Stimulated activated CD8-positive, alpha-beta memory T cell treated with anti-CD3 and anti-CD28 coated beads, Interleukin-4, amount 100 ng/mL, for 24 hours (primary cell): ENCODE data around the gene MUC6.

Experiments used
- DNase-seq: peaks from one replicate; pipeline ENCODE4 v3.0.0-alpha.2; 2020; ENCODE audit warnings: low read depth

MUC6 gene

DNA sequence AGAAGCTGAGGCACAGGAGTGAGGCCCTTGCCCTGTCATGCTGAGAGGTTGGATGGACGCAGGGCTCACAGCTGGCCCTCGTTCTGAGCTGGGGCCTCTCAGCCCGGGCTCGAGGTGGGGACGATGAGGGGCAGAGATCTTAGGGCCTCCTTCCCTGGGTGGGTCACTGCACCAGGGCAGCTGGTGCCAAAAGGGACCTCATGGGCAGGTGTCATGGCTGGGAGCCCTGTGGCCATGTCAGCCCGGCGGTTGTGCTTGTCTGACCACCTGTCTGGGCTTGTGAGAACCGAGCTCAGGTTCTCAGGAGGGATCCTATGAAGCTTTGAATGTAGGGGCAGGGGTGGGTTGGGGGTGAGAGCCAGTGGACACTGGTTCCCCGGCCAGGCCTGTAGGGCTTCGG lies 1.8 kb upstream of the MUC6 start:
- no peak for DNase-seq

DNA sequence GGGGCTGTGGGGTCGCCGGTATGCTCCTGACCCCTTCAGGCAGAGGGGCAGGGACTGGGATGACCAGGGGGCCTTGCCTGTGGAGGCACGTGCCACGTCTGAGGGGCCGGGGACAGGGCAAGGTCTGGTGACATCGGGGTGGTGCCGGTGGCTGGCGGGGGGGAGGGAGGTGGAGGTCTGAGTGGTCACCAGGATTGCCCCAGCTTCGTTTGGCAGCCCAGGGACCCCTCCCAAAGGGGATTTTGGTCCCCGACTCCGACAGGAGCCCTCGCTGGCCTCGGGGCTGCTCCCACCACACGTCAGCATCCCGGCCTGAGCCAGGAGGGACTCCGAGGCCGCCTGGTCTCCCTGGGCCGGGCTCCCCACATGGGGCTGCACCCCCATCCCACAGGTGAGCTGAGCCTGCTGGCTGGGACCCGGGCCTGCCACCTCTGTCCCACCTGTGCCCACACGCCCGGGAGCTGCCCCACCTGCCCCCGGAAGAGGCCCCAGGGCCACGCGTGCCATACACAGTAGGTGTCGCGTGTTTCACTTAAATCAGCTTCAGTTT lies 1.1 kb upstream of the MUC6 start:
- no peak for DNase-seq

GRCh38 chr11:1036931-1037330 lies 413 bp upstream of the MUC6 start:
- no peak for DNase-seq

- DNase-seq: no peak
These were observed 788 bp downstream of the MUC6 start for GRCh38 chr11:1035577-1036283.

GRCh38 chr11:1034456-1035295 lies 1.8 kb downstream of the MUC6 start:
- no peak for DNase-seq

- no peak for DNase-seq
These were observed 2.5 kb downstream of the MUC6 start for GRCh38 chr11:1034001-1034400.

- DNase-seq: no peak
These were observed 3.3 kb downstream of the MUC6 start for GRCh38 chr11:1033016-1033798.

- DNase-seq: no peak
These were observed 4.1 kb downstream of the MUC6 start for GRCh38 chr11:1032310-1032891.

GRCh38 chr11:1031121-1031899 lies 5.2 kb downstream of the MUC6 start:
- no peak for DNase-seq

DNA sequence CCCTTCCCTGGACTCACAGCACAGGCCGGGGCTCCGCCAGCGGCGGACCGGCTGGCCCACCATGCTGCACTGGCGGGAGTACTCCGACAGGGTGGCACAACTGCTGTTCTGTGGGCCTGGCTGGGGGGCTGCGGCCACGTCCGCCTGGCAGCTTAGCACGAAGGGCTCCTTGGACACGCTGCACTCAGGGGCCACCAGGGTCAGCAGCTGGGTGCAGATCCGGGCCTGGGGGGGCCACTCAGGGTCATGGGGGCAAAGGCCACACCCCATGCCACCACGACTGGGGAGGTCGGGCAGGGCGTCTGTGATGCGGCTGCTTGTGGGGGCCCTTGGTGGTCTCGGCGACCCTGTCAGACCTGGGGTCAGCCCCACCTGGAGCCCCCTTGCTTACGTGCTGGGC lies 6.0 kb downstream of the MUC6 start:
- DNase-seq: no peak

- no peak for DNase-seq
These were observed 6.4 kb downstream of the MUC6 start for GRCh38 chr11:1030086-1030485.

DNA sequence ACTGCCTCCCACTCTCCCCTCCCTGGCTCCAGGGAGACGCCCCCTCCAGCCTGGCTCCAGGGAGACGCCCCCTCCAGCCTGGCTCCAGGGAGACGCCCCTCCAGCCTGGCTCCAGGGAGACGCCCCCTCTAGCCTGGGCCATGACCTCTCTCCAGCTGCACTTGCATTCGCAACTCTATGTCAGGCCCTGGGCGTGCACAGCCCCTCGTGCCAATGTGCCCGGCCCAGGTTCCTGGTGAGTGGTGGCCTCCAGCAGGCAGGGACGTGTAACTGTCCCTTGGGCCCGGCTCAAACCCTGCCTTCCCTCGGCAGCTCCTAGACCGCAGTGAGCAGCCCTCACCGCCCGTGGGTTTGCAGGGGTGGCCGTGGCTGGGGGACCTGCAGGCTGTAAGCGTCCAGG lies 6.9 kb downstream of the MUC6 start:
- DNase-seq: no peak

GRCh38 chr11:1029051-1029450 lies 7.5 kb downstream of the MUC6 start:
- DNase-seq: no peak

GRCh38 chr11:1028616-1029015 lies 7.9 kb downstream of the MUC6 start:
- no peak for DNase-seq

DNA sequence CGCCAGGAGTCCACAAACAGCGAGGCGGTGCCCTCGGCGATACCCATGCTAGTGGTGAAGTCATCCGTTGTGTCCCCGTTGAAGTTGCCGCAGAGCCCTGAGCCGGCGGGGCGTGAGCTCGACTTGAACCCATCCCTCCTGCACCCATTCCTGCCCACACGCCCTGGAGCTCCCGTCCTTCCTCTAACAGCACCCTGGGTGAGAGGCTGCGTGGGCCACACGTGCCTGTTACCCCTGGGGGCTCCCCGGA lies 8.3 kb downstream of the MUC6 start:
- no peak for DNase-seq

- DNase-seq: no peak
These were observed 8.8 kb downstream of the MUC6 start for GRCh38 chr11:1027483-1028290.

DNA sequence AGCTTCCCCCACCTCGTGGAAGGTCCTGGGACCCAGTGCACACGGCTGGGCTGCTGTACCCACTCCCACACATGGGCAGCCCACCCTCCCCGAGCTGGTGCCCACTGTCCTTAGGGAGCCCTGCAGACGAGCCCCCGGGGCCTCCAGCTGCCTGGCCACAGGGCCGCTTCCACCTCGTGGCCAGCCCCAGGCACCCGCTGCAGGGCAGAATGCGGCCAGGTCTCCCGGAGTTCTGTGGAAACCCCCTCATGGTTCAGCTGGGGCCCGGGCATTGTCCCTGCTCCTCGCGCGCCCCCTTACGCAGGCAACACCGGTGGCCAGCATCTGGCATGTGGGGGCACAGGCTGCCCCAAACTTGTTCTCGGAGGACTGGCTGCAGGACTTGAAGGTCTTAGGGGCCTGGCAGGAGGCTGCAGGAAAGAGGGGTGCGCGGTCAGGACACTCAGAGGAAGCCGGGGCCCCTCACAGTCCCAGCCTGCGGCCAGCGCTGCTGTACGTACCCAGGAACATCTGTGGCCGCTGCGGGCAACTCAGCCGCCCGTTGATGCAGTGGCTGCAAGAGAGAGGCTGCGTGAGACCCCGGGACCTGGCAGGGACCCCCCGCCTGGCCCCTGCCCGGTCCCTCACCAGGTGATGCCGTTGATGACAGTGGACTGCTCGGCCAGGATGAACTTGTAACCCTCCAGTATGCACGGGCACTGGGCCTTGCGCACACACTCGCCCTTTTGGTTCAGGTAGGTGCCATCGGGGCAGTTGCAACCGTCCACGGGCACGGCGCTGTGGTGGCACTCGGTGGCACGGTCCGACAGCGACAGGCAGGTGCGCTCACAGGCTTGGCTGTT lies 9.7 kb downstream of the MUC6 start:
- DNase-seq: no peak

DNA sequence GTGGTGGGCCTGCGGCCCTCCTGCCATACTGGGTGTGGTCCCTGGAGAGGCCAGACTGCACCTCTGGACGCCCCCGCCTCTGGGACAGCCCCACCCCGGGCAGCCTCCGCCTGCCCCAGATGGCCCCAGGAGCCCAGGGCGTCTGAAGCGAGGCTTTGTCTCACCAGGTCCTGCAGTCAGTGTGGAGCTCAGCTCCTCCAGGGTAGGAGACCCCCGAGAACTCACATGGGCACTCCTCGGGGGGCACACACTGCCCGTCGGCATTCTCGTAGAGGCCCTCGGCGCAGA lies 10.4 kb downstream of the MUC6 start:
- DNase-seq: no peak

DNA sequence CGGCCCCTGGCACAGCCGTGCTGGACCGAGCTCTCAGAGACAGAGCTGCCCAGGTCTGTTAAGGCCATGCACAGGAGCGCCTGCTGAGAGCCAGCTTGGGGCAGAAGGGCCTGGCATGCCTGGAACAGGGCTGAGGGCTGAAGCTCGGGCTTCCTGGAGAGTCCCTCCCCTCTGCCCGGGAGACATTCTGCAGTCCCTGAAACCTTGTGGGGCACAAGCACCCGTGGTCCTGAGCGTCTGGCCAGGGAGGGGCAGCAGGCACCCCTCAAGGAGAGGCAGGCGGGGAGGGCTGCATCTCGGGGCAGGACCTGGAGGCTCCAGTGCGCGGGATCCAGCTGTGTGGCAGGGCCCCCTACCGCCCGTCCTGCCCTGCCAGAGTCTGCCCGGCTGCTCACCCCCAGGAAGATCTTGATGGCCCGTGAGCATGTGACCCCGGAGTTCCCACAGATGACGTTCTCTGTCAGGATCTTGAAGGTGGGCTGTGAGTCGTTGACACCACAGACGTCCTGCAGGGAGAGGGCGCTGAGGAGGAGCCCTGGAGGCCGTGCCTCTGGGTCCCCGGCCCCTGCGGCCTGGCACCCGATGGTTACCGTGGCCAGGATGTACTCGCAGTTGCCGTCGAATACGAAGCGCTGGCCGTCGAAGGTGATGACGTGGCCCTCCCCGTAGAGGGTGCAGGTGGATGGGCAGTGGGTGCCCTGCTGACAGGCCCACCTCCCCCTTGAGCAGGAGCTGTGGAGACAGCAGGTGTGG lies 10.9 kb downstream of the MUC6 start:
- DNase-seq: no peak
